ENCODE measurements around the gene PMEPA1. TPM values are rescaled to one million over a fixed set of nuclear protein-coding genes. Genes with fewer than 3 reads are reported as not detected.

PMEPA1 gene
- total and polyA plus RNA-seq, 4 donors = 0.61 to 1.5 (median 1.1) TPM

- Histone ChIP-seq H3K27me3 (ENCODE audit: control insufficient read depth in 4 of 4, insufficient read depth in 4 of 4, low read length in 3 of 4) (peaks cover 0 to 3% (median 0%) of the 10 kb centered on the region in 4 donors), H3K9ac (ENCODE audit: low read depth in 1 of 2, low read length in 2 of 2) (no peak overlapping the region), H3K4me1 (ENCODE audit: control insufficient read depth in 4 of 4, insufficient read depth in 4 of 4, low read length in 3 of 4) (no peaks in the 10 kb centered on the region), H3K27ac (ENCODE audit: low read depth in 1 of 2, low read length in 2 of 2) (no peak overlapping the region), H3K9me3 (ENCODE audit: control insufficient read depth in 4 of 4, low read length in 3 of 4) (no peaks in the 10 kb centered on the region), H3K36me3 (ENCODE audit: control insufficient read depth in 4 of 4, insufficient read depth in 3 of 4, low read depth in 1 of 4, low read length in 3 of 4) (no peaks in the 10 kb centered on the region), H3K4me3 (ENCODE audit: low read depth in 1 of 3, low read length in 3 of 3) (no peak overlapping the region)
- WGBS = 57% methylated on average over 5 of the region's 5 CpGs
- no peak for DNase-seq (ENCODE audit: low spot score)
- TF ChIP-seq JUND (IDR thresholded peaks at IDR 0.05) = no peak
- TF ChIP-seq EGR1 (IDR thresholded peaks at IDR 0.05; ENCODE audit: low read depth in 2 of 2) = no peak
- TF ChIP-seq RAD21 (IDR thresholded peaks at IDR 0.05) = no peak
- TF ChIP-seq GABPA (IDR thresholded peaks at IDR 0.05 in 1 of 2, conservative IDR thresholded peaks at IDR 0.05 in 1 of 2) = no peak
- TF ChIP-seq ATF3 (IDR thresholded peaks at IDR 0.05) = no peak
- no peak for TF ChIP-seq FOXA1 (IDR thresholded peaks at IDR 0.05)
- no peak for TF ChIP-seq FOXA2 (IDR thresholded peaks at IDR 0.05)
- no peak for TF ChIP-seq ZBTB33 (IDR thresholded peaks at IDR 0.05)
- no peak for TF ChIP-seq RXRA (IDR thresholded peaks at IDR 0.05)
- no peak for TF ChIP-seq CTCF (IDR thresholded peaks at IDR 0.05; ENCODE audit: low read depth, low read length, missing input control)
- no peak for TF ChIP-seq SP1 (IDR thresholded peaks at IDR 0.05)
- no peak for TF ChIP-seq NR2F2 (IDR thresholded peaks at IDR 0.05)
- no peak for TF ChIP-seq REST (IDR thresholded peaks at IDR 0.05)
- TF ChIP-seq MAX (IDR thresholded peaks at IDR 0.05) = no peak
- no peak for TF ChIP-seq YY1 (IDR thresholded peaks at IDR 0.05)
- no peak for TF ChIP-seq HNF4A (conservative IDR thresholded peaks at IDR 0.05)
- TF ChIP-seq TAF1 (conservative IDR thresholded peaks at IDR 0.05) = no peak
- no peak for TF ChIP-seq HNF4G (IDR thresholded peaks at IDR 0.05)
Observed at GRCh38 chr20:57605045-57605444, 104.8 kb downstream of the PMEPA1 start.
